HepG2 (cell line): ENCODE results near the gene GDF7. TPM values are rescaled to one million over a fixed set of nuclear protein-coding genes. Genes with fewer than 3 reads are reported as not detected.
A peak's percentile ranks its signal among the peaks of the same experiment; 100 is the strongest.

Source experiments
- ARNT2 ChIP-seq: sonication (generic); formaldehyde crosslinking; IDR thresholded peaks from 2 replicates; pipeline ENCODE4 v1.8.0; 2022; ENCODE audit warnings: mild to moderate bottlenecking, low read depth, missing genetic modification reagents, moderate library complexity
- GABPB1 ChIP-seq: IDR thresholded peaks from 2 replicates; pipeline ENCODE4 v1.6.1; 2016; ENCODE audit warnings: mild to moderate bottlenecking, missing genetic modification reagents, moderate library complexity, missing compliant biosample characterization
- HCFC1 ChIP-seq: fragments of 150-350 bp; IDR thresholded peaks from 2 replicates; pipeline ENCODE4 v1.6.1; 2014; ENCODE audit warnings: low read depth, low read length
- KDM2A ChIP-seq: sonication (generic); formaldehyde crosslinking; IDR thresholded peaks from 2 replicates; pipeline ENCODE4 v1.4.0; 2020; ENCODE audit warnings: low read depth, missing genetic modification reagents, borderline replicate concordance
- MTA1 ChIP-seq: sonication (generic); formaldehyde crosslinking; IDR thresholded peaks from 2 replicates; pipeline ENCODE4 v1.4.0; 2020; ENCODE audit warnings: missing genetic modification reagents, mild to moderate bottlenecking, borderline replicate concordance
- RARG ChIP-seq: sonication (generic); formaldehyde crosslinking; IDR thresholded peaks from 2 replicates; pipeline ENCODE4 v1.4.0; 2020; ENCODE audit warnings: low read depth, mild to moderate bottlenecking, missing genetic modification reagents
- THAP8 ChIP-seq: sonication (generic); formaldehyde crosslinking; IDR thresholded peaks from 2 replicates; pipeline ENCODE4 v1.5.1; 2020; ENCODE audit warnings: missing genetic modification reagents, mild to moderate bottlenecking, borderline replicate concordance
- ZNF407 ChIP-seq: sonication (generic); formaldehyde crosslinking; IDR thresholded peaks from one replicate; pipeline ENCODE4 v1.5.1; 2020; ENCODE audit warnings: mild to moderate bottlenecking, missing genetic modification reagents; ENCODE audit errors: not compliant biosample characterization
- ZNF609 ChIP-seq: sonication (generic); formaldehyde crosslinking; IDR thresholded peaks from 2 replicates; pipeline ENCODE4 v1.4.0; 2020; ENCODE audit warnings: mild to moderate bottlenecking, missing genetic modification reagents, borderline replicate concordance
- ZNF691 ChIP-seq: sonication (generic); formaldehyde crosslinking; IDR thresholded peaks from 2 replicates; pipeline ENCODE4 v1.4.0; 2020; ENCODE audit warnings: missing genetic modification reagents, low read depth, mild to moderate bottlenecking, borderline replicate concordance
- ZSCAN5A ChIP-seq: sonication (generic); formaldehyde crosslinking; IDR thresholded peaks from 2 replicates; pipeline ENCODE4 v1.8.0; 2022; ENCODE audit warnings: mild to moderate bottlenecking, missing genetic modification reagents, borderline replicate concordance
- polyA plus RNA-seq, 8 experiments: library from polyadenylated mRNA; depleted of rRNA in 3 of 8; stranded (reverse) in 7 of 8; unstranded in 1 of 8; fragments of >200 nt; fragmentation: Illumina TruSeq in 4 of 8; extraction: Trizol in 4 of 8; gene quantifications; 2 replicates each; pipeline versions ENCODE4 v1.2.1 to v1.2.3, GENCODE V29; 2011 to 2016; ENCODE audit warnings: low read depth in 4 of 8, missing spikeins in 1 of 8, mixed read lengths in 1 of 8; ENCODE audit not compliant: insufficient read depth in 1 of 8
- total RNA-seq, 5 experiments: library from RNA; depleted of rRNA; stranded (reverse); fragments of >200 nt; fragmentation: Illumina TruSeq; extraction: Trizol; gene quantifications; 2 replicates each; pipeline ENCODE4 v1.2.3, GENCODE V29; 2016; ENCODE audit warnings: low read depth in 1 of 5

Gene GDF7
- total and polyA plus RNA-seq, 2 of the 13 experiments (the other 11 are each of a cell fraction or from before 2014, with no cell fraction given) = 1.6 to 15.0 TPM

GRCh38 chr2:20665243-20666004, 1.5 kb upstream of the GDF7 start (continued):
- TF ChIP-seq THAP8 (CRISPR knock-in tag) (no peak), ARNT2 (no peak), KDM2A (CRISPR knock-in tag) (no peak), HCFC1 (no peak), GABPB1 (CRISPR knock-in tag) (peak; percentile 0; the same call in 1 of the 2 replicates), ZNF691 (no peak), ZNF609 (no peak), ZNF407 (CRISPR knock-in tag) (no peak), MTA1 (CRISPR knock-in tag) (no peak; the same call in 1 of the 2 replicates), ZSCAN5A (CRISPR knock-in tag) (no peak), RARG (CRISPR knock-in tag) (no peak)
